ENCODE results near the gene NIM1K.
"Not testable (repeated sequence)": the region's sequence is repeated elsewhere in the genome, so short reads cannot be mapped to it uniquely, and the experiment has no call there.

NIM1K gene

GRCh38 chr5:43191740-43192557 is at the start of gene NIM1K:
Gene NIM1K, plus strand, starts transcription at chr5:43192225. Its CDS starts 53,551 bp downstream, at chr5:43245776.
- DNase-seq, result peak; percentile 28

- DNase-seq, result no peak
These were observed 47.0 kb upstream of the NIM1K start for GRCh38 chr5:43145071-43145470.

GRCh38 chr5:43146958-43147357 is 45.1 kb upstream of the NIM1K start:
- no peak for DNase-seq

GRCh38 chr5:43148417-43148816 is 43.6 kb upstream of the NIM1K start:
- DNase-seq, result no peak

- no peak for DNase-seq
These were observed 42.8 kb upstream of the NIM1K start for GRCh38 chr5:43149231-43149630.

GRCh38 chr5:43150075-43150474 is 42.0 kb upstream of the NIM1K start:
- DNase-seq, result no peak

GRCh38 chr5:43150748-43151147 is 41.3 kb upstream of the NIM1K start:
- DNase-seq, result no peak

- DNase-seq, result no peak
These were observed 39.1 kb upstream of the NIM1K start for GRCh38 chr5:43152946-43153345.

GRCh38 chr5:43154469-43154868 is 37.6 kb upstream of the NIM1K start:
- DNase-seq, result no peak

GRCh38 chr5:43155394-43156096 is 36.5 kb upstream of the NIM1K start:
- DNase-seq, result no peak

- no peak for DNase-seq
These were observed 35.6 kb upstream of the NIM1K start for GRCh38 chr5:43156388-43156787.

GRCh38 chr5:43157068-43157467 is 35.0 kb upstream of the NIM1K start:
- no peak for DNase-seq

GRCh38 chr5:43161244-43161643 is 30.8 kb upstream of the NIM1K start:
- no peak for DNase-seq

- DNase-seq, result not testable (repeated sequence)
These were observed 27.2 kb upstream of the NIM1K start for GRCh38 chr5:43164801-43165200.

- no peak for DNase-seq
These were observed 26.7 kb upstream of the NIM1K start for GRCh38 chr5:43165323-43165722.

- DNase-seq, result no peak
These were observed 23.9 kb upstream of the NIM1K start for GRCh38 chr5:43168175-43168574.

GRCh38 chr5:43171451-43171850 is 20.6 kb upstream of the NIM1K start:
- DNase-seq, result no peak

- DNase-seq, result no peak
These were observed 20.1 kb upstream of the NIM1K start for GRCh38 chr5:43171926-43172325.

- DNase-seq, result no peak
These were observed 19.2 kb upstream of the NIM1K start for GRCh38 chr5:43172779-43173178.

- no peak for DNase-seq
These were observed 17.4 kb upstream of the NIM1K start for GRCh38 chr5:43174586-43174985.

GRCh38 chr5:43179836-43180235 is 12.2 kb upstream of the NIM1K start:
- DNase-seq, result no peak

GRCh38 chr5:43182421-43182820 is 9.6 kb upstream of the NIM1K start:
- no peak for DNase-seq

GRCh38 chr5:43183101-43183500 is 8.9 kb upstream of the NIM1K start:
- not testable (repeated sequence) for DNase-seq
